ENCODE results near the gene SLC22A13.
"Not testable (repeated sequence)": the region's sequence is repeated elsewhere in the genome, so short reads cannot be mapped to it uniquely, and the experiment has no call there.

Gene SLC22A13

GRCh38 chr3:38283810-38284755 lies 18.5 kb downstream of the SLC22A13 start:
- no peak overlapping the region for H4K8ac ChIP-seq (ENCODE audit: low read length)
- no peak overlapping the region for H4K91ac ChIP-seq (ENCODE audit: low read length)
- H3K23ac ChIP-seq (ENCODE audit: low read length in 2 of 2): no peak overlapping the region
- no peaks in the 10 kb centered on the region for H3K79me1 ChIP-seq (replicated peaks; ENCODE audit: low read length, poor library complexity, severe bottlenecking)
- no peak overlapping the region for H2BK120ac ChIP-seq (ENCODE audit: low read depth, low read length)
- H3K4me3 ChIP-seq (ENCODE audit: insufficient read depth in 1 of 2, low read depth in 1 of 2, low read length in 2 of 2): no peak overlapping the region
- no peak overlapping the region for H3K4me2 ChIP-seq (ENCODE audit: low read length, poor library complexity, severe bottlenecking)
- peaks cover 0 to 3% of the 10 kb centered on the region in 2 experiments for H3K36me3 ChIP-seq (ENCODE audit: control insufficient read depth in 1 of 2, insufficient read depth in 2 of 2, low read depth in 1 of 2, low read length in 2 of 2)
- no peak for DNase-seq
- no peak overlapping the region for H2BK15ac ChIP-seq (ENCODE audit: low read depth, poor library complexity, severe bottlenecking)
- no peak overlapping the region for H2AFZ ChIP-seq (ENCODE audit: low read depth, low read length)
- no peak overlapping the region for H2BK5ac ChIP-seq (ENCODE audit: low read depth, low read length, poor library complexity, severe bottlenecking)
- no peak overlapping the region for H3K9ac ChIP-seq (ENCODE audit: low read length)
- no peaks in the 10 kb centered on the region for H3K4me1 ChIP-seq (ENCODE audit: control insufficient read depth, insufficient read depth, low read depth, low read length)
- no peaks in the 10 kb centered on the region for H3K9me3 ChIP-seq (ENCODE audit: control insufficient read depth, low read length)
- no peak overlapping the region for H3K18ac ChIP-seq (ENCODE audit: low read depth in 1 of 2, low read length in 2 of 2)
- no peaks in the 10 kb centered on the region for H3K27me3 ChIP-seq (ENCODE audit: control insufficient read depth in 1 of 2, insufficient read depth in 1 of 2, low read length in 2 of 2)
- no peak overlapping the region for H3K27ac ChIP-seq (ENCODE audit: low read length, poor library complexity, severe bottlenecking)
- no peak overlapping the region for H3K14ac ChIP-seq (ENCODE audit: low read length in 2 of 2)
- no peak overlapping the region for H2AK5ac ChIP-seq (ENCODE audit: low read length, severe bottlenecking)
- H3K4ac ChIP-seq (ENCODE audit: low read depth in 1 of 2, low read length in 2 of 2): peak overlapping the region in 1 of 2 experiments; percentile 39
- WGBS: 93% methylated on average over 13 of the region's 16 CpGs
- no peak overlapping the region for H2BK12ac ChIP-seq (ENCODE audit: low read length in 2 of 2)

- Histone ChIP-seq H3K23ac (ENCODE audit: low read length in 2 of 2) (no peak overlapping the region), H3K14ac (ENCODE audit: low read length in 2 of 2) (no peak overlapping the region), H3K9ac (ENCODE audit: low read length) (no peak overlapping the region), H3K4ac (ENCODE audit: low read depth in 1 of 2, low read length in 2 of 2) (no peak overlapping the region), H4K91ac (ENCODE audit: low read length) (no peak overlapping the region), H3K4me2 (ENCODE audit: low read length, poor library complexity, severe bottlenecking) (no peak overlapping the region), H3K9me3 (ENCODE audit: control insufficient read depth, low read length) (no peaks in the 10 kb centered on the region), H3K18ac (ENCODE audit: low read depth in 1 of 2, low read length in 2 of 2) (no peak overlapping the region), H2BK120ac (ENCODE audit: low read depth, low read length) (no peak overlapping the region), H4K8ac (ENCODE audit: low read length) (no peak overlapping the region), H2AFZ (ENCODE audit: low read depth, low read length) (no peak overlapping the region), H3K27me3 (ENCODE audit: control insufficient read depth in 1 of 2, insufficient read depth in 1 of 2, low read length in 2 of 2) (peaks cover 0 to 3% of the 10 kb centered on the region in 2 experiments), H2BK12ac (ENCODE audit: low read length in 2 of 2) (no peak overlapping the region), H3K27ac (ENCODE audit: low read length, poor library complexity, severe bottlenecking) (no peak overlapping the region), H2BK5ac (ENCODE audit: low read depth, low read length, poor library complexity, severe bottlenecking) (no peak overlapping the region), H3K4me3 (ENCODE audit: insufficient read depth in 1 of 2, low read depth in 1 of 2, low read length in 2 of 2) (no peak overlapping the region), H2BK15ac (ENCODE audit: low read depth, poor library complexity, severe bottlenecking) (no peak overlapping the region), H3K4me1 (ENCODE audit: control insufficient read depth, insufficient read depth, low read depth, low read length) (no peaks in the 10 kb centered on the region), H3K79me1 (replicated peaks; ENCODE audit: low read length, poor library complexity, severe bottlenecking) (no peaks in the 10 kb centered on the region), H2AK5ac (ENCODE audit: low read length, severe bottlenecking) (no peak overlapping the region), H3K36me3 (ENCODE audit: control insufficient read depth in 1 of 2, insufficient read depth in 2 of 2, low read depth in 1 of 2, low read length in 2 of 2) (peaks cover 0 to 3% of the 10 kb centered on the region in 2 experiments)
- no peak for DNase-seq
- 96% methylated on average over 5 of the region's 6 CpGs for WGBS
Observed at GRCh38 chr3:38284756-38285150, 19.1 kb downstream of the SLC22A13 start.

GRCh38 chr3:38289286-38290217 lies 23.9 kb downstream of the SLC22A13 start:
- H2BK120ac ChIP-seq (ENCODE audit: low read depth, low read length); H4K91ac ChIP-seq (ENCODE audit: low read length); H2AK5ac ChIP-seq (ENCODE audit: low read length, severe bottlenecking); H3K18ac ChIP-seq (ENCODE audit: low read depth in 1 of 2, low read length in 2 of 2); H3K4ac ChIP-seq (ENCODE audit: low read depth in 1 of 2, low read length in 2 of 2); H3K9me3 ChIP-seq (ENCODE audit: control insufficient read depth, low read length); H3K4me1 ChIP-seq (ENCODE audit: control insufficient read depth, insufficient read depth, low read depth, low read length); H3K4me2 ChIP-seq (ENCODE audit: low read length, poor library complexity, severe bottlenecking); H3K27ac ChIP-seq (ENCODE audit: low read length, poor library complexity, severe bottlenecking); H2BK12ac ChIP-seq (ENCODE audit: low read length in 2 of 2); H3K14ac ChIP-seq (ENCODE audit: low read length in 2 of 2); H2BK15ac ChIP-seq (ENCODE audit: low read depth, poor library complexity, severe bottlenecking); H2AFZ ChIP-seq (ENCODE audit: low read depth, low read length); H3K4me3 ChIP-seq (ENCODE audit: insufficient read depth in 1 of 2, low read depth in 1 of 2, low read length in 2 of 2); H3K36me3 ChIP-seq (ENCODE audit: control insufficient read depth in 1 of 2, insufficient read depth in 2 of 2, low read depth in 1 of 2, low read length in 2 of 2); H3K27me3 ChIP-seq (ENCODE audit: control insufficient read depth in 1 of 2, insufficient read depth in 1 of 2, low read length in 2 of 2); DNase-seq; H2BK5ac ChIP-seq (ENCODE audit: low read depth, low read length, poor library complexity, severe bottlenecking); H3K23ac ChIP-seq (ENCODE audit: low read length in 2 of 2); H4K8ac ChIP-seq (ENCODE audit: low read length); H3K79me1 ChIP-seq (replicated peaks; ENCODE audit: low read length, poor library complexity, severe bottlenecking); H3K9ac ChIP-seq (ENCODE audit: low read length): not testable (repeated sequence)
- WGBS: 91% methylated on average over 13 of the region's 16 CpGs

- H2BK120ac ChIP-seq (ENCODE audit: low read depth, low read length); H3K36me3 ChIP-seq (ENCODE audit: control insufficient read depth in 1 of 2, insufficient read depth in 2 of 2, low read depth in 1 of 2, low read length in 2 of 2); DNase-seq; H3K14ac ChIP-seq (ENCODE audit: low read length in 2 of 2); H4K8ac ChIP-seq (ENCODE audit: low read length); H3K18ac ChIP-seq (ENCODE audit: low read depth in 1 of 2, low read length in 2 of 2); H2BK12ac ChIP-seq (ENCODE audit: low read length in 2 of 2); H4K91ac ChIP-seq (ENCODE audit: low read length); H3K27me3 ChIP-seq (ENCODE audit: control insufficient read depth in 1 of 2, insufficient read depth in 1 of 2, low read length in 2 of 2); H3K9ac ChIP-seq (ENCODE audit: low read length); H2BK5ac ChIP-seq (ENCODE audit: low read depth, low read length, poor library complexity, severe bottlenecking); H2AK5ac ChIP-seq (ENCODE audit: low read length, severe bottlenecking); H3K4ac ChIP-seq (ENCODE audit: low read depth in 1 of 2, low read length in 2 of 2); H3K4me2 ChIP-seq (ENCODE audit: low read length, poor library complexity, severe bottlenecking); H3K4me1 ChIP-seq (ENCODE audit: control insufficient read depth, insufficient read depth, low read depth, low read length); H3K79me1 ChIP-seq (replicated peaks; ENCODE audit: low read length, poor library complexity, severe bottlenecking); H3K9me3 ChIP-seq (ENCODE audit: control insufficient read depth, low read length); H2BK15ac ChIP-seq (ENCODE audit: low read depth, poor library complexity, severe bottlenecking); H3K23ac ChIP-seq (ENCODE audit: low read length in 2 of 2); H3K27ac ChIP-seq (ENCODE audit: low read length, poor library complexity, severe bottlenecking); H3K4me3 ChIP-seq (ENCODE audit: insufficient read depth in 1 of 2, low read depth in 1 of 2, low read length in 2 of 2); H2AFZ ChIP-seq (ENCODE audit: low read depth, low read length): not testable (repeated sequence)
- 73% methylated on average over 2 of the region's 4 CpGs for WGBS
Observed at GRCh38 chr3:38297053-38297452, 31.4 kb downstream of the SLC22A13 start.

All from mesenchymal stem cell (in vitro differentiated cells and primary cell).